T-helper 2 cell treated with Interferon-gamma antibody and Interleukin-4, amounts not matched to agents 100 ng/mL and 5 ng/mL, for 36 hours (primary cell): ENCODE results near the gene MED16. TPM values are rescaled to one million over a fixed set of nuclear protein-coding genes. Genes with fewer than 3 reads are reported as not detected.

Experiments
- intact Hi-C: fragments of 100-400 bp; cut with micrococcal nuclease; formaldehyde crosslinking; loops from one replicate; pipeline ENCODE4 v1.15.1; 2023
- total RNA-seq: library from RNA; stranded (reverse); gene quantifications from 2 replicates; pipeline ENCODE4 v1.2.3, GENCODE V29; 2022

MED16 gene
- total RNA-seq, 1 donor from 2014 or later = 66.7 TPM

DNA sequence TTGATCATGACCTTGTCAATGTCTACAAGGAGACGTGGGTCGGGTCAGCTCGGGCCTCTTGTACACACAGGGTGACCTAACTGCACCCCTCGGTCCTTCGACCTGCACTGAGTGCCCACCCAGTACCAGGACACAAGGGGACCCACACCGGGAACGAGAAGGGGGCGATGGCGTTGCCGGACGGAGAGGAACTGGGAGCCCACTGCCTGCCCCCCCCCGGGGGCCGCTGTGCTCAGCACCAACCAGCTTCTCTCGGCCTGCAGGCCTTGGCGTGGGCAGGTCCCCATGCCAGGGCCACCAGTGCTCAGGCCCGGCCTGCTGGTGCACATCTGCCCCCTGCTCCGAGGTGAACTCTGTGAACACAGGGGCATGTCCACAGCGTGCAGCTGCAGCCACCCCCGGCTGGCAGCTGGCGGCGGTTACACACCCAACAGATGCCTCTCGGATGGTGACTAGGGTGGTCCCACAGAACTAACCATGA lies 19.4 kb downstream of the MED16 start:
- intact Hi-C loops = loop anchor here (2.0 kb wide), 3 partner anchors 19 to 77 kb away; partner anchors contain the start of genes MED16, PTBP1 and RNU6-9

DNA sequence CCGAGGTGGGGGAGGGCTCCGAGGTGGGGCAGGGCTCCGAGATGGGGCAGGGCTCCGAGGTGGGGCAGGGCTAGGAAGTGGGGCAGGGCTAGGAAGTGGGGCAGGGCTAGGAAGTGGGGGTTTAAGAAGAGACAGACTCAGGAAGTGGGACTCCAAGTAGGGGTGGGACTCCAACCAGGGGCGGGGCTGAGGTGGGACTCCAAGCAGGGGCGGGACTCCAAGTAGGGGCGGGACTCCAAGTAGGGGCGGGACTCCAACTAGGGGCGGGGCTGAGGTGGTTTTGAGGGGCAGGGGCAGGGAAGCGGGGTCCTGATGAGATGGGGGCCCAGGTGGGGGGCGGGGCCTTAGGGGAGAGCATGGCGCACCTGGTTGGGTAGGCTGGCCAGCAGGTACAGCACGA lies 19.9 kb downstream of the MED16 start:
- intact Hi-C loops = loop anchor here (2.0 kb wide), 3 partner anchors 20 to 76 kb away; partner anchors contain the start of genes MED16, PTBP1 and RNU6-9

DNA sequence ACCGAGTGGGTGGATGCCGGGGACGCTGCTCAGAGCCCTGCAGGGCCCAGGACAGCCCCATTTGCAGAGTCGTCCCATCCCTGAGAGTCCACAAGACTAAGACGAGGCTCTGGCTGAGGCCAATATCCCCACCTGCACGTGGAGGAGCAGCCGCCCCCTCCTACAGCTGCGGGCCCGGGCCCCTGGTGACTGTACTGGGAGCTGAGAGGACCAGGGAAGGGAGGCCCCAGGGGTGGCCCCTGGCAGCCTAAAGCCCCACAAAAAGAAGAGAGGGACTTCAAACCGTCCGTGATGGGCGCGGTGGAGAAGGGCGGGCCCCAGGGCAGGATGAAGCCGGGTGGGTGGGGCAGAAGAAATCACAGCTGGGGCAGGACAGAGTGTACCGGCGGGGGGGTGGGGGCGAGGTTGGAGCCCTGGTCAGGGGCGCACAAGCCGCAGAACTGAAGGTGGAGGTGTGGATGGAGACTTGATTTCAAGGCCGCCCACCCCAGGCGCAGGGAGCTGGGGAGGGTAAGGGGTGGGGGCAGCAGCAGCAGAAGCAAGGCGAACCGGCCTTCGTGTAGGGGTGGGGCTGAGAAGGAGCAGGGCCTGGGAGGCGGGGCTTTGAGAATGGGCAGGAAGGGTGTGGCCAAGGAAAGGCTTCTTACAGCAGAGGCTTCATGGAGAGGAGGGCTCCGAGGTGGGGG lies 20.6 kb downstream of the MED16 start:
- intact Hi-C loops = loop anchor here (1.0 to 2.0 kb wide), 4 partner anchors 10 to 76 kb away; partner anchors contain the start of genes MED16, PTBP1 and RNU6-9

DNA sequence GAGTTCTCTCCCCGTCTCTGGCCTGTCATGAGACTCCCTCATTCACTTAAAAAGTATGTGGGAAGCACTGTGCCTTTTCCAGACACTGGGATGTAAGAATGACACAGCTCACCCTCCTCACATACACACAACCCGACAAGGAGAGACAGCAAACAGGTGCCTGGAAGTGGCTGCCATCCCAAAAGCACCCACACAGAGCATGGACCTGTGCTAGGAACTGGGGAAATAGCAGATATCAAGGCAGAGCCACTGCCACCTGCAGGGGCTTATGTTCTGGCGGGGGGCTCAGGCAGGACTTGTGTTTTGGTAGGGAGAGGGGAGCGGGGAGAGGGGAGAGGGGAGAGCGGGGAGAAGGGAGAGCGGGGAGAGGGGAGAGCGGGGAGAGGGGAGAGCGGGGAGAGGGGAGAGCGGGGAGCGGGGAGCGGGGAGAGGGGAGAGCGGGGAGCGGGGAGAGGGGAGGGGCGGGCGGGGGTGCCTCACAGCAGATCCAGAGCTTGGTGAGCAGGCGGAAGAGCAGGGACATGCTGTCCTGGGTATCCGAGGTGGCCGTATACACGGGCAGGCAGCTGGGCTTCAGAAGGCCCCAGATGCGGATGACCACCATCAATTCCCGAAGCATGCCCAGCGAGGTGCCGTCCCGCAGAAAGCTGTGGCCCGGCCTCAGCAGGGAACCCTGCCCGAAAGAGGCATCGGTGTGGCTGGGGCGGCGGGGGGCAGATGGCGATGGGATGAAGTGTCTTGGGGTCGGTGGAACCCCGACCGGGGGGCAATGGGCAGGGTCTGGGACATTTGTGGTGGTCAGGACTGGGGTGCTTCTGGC lies 21.3 kb downstream of the MED16 start:
- intact Hi-C loops = loop anchor here (1.0 to 2.0 kb wide), 4 partner anchors 9 to 75 kb away; partner anchors contain the start of genes MED16, PTBP1 and RNU6-9

DNA sequence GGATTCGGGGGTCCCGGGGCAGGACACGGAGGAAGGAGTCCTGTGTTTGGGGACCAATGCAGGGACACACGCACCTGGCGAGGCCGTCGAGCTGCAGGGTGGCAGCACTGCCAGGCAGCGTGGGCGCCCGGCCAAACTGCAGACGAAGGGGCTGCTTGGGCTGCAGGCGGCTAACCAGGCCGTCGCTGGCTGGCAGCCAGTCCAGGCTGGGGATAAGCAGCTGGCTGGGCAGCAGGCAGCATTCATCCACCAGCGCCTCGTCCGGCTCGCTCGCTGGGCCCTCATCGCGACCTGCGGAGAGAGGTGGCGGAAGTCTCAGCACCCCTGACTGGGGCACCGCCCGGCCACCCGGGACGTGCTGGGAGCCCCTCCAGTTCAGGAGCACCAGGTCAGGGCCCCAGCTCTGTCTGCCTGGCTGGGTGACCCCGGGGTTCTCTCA lies 22.0 kb downstream of the MED16 start:
- intact Hi-C loops = no loop called here

DNA sequence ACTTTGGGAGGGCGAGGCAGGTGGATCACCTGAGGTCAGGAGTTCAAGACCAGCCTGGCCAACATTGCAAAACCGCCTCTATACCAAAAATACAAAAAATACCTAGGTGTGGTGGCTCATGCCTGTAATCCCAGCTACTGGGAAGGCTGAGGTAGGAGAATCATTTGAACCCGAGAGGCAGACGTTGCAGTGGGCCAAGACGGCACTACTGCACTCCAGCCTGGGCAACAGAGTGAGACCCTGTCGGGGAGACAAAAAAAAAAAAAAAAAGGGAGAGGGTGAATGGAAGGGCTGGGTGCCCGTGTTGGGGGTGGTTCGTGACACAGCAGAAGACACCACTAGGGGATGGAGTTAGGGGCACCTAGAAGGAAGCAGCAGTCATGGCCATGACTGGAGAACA lies 22.7 kb downstream of the MED16 start:
- intact Hi-C loops = no loop called here

DNA sequence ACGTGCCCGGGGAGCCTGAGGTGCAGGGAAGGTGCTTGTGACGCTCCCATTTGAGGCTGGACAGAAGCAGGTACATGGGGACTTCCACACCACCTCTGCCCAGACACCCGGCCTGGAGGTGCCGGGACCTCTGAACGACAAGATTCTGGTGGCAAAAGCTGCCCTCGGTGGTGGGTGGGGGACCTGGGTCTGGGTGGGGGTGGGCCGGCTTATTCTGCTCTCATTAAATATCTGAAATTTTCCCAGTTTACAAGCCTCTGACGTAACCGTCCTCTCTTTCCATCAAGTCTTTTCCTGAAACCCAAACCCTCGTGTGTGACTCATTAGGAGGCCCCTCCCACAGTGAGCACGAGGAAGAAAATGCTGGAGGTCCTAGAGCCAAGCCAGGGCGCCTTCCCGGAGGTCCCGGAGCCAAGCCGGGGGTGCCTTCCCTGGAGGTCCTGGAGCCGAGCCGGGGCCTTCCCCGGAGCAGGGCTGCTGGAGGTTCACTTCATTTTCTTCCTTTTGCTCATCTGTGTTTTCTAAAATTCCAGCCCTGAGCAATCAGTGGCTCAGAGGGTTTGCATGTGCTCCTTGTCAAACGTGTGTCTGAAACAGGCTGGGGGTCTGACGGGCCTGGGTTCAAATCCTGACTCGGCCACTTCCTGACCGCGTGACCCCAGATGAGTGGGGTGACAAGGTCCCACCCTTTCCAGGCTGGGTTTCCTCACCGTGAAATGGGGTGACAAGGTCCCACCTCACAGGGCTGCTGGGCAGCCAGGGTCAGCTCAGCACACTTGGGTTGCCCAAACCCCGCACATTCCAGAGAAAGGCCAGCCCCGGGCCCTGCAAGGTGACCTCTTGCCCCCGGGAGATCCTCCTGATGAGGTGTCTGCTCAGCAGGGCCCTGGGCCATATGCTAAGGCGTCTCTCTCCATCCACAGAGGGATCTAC lies 23.5 kb downstream of the MED16 start:
- intact Hi-C loops = no loop called here

DNA sequence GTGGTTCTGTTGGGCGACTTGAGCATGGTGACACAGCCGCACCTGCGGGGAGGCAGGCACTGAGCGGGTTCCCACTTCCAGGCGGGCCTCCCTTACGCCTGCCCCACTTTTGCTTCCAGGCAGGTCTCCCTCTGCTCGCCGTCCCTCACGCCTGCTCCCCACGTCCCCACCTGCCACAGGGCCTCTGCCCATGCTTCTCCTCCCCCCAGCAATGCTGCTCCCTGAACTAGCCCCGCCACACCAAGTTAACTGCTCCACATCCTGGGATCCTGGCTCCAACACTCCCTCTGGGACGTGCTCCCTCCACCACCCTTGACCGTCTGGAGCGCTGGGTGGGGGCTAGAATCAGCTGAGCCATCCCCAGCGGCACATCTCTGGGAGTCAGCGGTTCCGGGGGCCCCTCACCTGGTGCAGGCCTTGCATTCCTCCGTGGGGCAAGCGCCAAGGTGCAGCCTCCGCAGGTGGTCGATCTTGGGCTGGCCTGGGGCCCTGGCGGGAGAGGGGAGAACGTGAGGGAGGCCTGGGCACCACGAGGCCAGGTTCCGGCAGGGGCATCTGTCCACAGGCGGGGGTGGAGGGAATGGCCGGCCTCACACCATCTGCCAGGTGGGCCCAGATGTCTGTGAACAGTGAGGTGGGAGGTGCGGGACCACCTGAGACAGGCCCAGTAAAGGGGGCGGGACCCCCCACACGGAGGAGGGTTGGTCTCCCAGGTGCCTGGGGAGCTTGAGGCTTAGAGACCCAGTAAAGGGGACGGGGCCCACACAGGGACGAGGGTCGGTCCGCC lies 24.3 kb downstream of the MED16 start:
- intact Hi-C loops = no loop called here

DNA sequence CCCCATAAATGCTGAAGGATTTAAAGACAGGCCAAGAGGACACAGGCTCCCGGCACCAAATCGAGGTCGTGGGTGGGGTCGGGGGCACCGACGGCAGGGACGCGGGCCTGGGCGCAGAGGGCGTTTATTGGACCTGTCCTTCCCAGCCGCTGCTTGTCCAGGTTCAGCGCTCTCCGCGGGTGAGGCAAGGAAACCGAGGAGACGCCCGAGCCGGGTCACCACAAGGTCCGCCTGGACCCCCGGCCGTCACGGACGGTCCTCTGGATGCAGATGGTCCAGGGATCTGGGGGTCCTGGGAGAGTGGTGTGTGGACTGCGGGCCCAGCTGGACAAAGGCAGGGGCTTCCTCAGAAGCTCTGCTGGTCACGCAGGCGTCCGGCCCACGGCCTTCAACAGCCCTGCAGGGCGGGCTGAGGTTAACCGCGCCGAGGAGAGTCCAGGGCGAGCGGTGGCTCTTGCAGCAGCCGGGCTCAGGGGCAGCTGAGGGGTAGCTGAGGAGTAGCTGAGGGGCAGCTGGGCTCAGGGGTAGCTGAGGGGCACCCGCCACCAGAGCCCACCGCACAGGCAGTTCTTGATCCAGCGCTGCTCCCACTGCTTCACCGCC lies 25.0 kb downstream of the MED16 start:
- intact Hi-C loops = no loop called here

DNA sequence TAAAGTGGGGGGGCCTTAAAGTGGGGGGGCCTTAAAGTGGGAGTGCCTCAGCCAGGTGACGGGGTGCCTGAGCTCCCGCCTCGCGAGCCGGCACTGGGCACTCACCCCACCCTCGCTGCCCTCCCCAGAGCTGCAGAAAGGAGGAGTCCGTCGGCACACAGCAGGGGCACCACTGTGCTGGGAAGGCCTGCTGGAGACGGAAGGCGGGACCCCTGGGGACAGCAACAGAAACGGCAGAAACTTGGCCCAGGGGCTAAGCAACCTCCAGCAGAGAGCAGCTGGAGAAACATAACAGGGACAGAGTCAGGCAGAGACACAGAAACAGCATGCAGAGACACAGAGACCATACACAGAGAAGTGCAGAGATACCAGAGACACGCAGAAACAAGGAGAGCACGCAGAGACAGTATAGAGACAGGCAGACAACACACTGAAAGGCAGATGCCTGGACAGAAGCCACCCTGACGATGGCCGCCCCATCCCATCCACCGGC lies 25.6 kb downstream of the MED16 start:
- intact Hi-C loops = no loop called here

DNA sequence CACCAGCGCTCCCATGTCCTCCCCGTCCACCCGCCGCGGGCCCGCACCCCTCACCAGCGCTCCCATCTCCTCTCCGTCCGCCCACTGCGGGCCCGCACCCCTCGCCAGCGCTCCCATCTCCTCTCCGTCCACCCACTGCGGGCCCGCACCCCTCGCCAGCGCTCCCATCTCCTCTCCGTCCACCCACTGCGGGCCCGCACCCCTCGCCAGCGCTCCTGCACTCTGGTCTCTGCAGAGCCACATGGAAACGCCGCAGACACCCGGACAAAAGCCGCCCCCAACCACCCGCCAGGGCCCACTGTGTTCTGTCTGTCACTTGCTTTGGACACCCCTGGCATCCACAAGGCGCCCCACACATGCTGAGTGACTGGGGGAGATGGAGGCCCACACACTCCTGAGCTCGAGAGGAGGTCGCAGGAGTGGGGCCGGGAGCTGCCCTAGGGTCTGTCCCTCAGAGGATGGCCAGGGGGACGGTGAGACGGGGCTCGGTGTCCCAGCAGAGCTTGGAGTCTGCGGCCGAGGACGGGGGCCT lies 26.2 kb downstream of the MED16 start:
- intact Hi-C loops = no loop called here

DNA sequence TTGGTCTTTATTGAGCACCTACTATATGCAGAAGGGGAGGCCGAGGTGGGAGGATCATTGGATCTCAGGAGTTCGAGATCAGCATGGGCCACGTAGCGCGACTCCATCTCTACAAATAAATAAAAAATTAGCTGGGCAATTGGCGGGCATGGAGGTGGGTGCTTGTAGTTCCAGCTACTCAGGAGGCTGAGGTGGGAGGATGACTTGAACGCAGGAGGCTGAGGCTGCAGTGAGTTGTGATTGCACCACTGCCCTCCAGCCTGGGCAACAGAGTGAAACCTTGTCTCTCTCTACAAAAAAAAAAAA lies 29.7 kb downstream of the MED16 start:
- intact Hi-C loops = loop anchor here (1.0 to 5.0 kb wide), 4 partner anchors 30 to 182 kb away; partner anchors contain the start of genes MED16 and RNU6-9

DNA sequence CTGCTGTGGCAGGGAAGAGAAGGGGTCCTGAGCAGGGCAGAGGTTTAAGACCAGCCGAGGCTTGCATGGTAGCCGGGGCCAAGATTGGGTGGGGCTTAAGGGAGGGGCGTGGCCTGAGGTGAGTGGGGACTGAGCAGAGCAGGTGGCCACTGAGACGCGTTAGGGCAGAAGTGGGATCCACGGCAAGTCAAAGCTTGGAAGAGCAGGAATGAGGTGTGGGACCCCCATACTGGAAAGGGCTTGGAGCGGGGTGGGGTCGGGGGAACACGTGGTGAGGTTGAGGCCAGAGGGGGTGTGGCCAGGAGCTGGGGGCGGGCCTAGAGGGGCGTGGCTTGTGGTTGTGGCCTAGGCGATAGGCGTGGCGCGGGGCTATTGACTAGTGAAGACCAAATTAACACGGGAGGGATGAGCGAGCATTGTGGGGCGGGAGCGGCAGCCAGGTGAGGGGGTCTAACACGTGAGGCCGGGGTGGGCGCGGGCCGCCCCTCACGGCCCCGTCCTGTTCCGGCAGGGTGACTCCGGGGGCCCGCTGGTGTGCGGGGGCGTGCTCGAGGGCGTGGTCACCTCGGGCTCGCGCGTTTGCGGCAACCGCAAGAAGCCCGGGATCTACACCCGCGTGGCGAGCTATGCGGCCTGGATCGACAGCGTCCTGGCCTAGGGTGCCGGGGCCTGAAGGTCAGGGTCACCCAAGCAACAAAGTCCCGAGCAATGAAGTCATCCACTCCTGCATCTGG lies 30.2 kb downstream of the MED16 start:
- intact Hi-C loops = loop anchor here (1.0 to 5.0 kb wide), 5 partner anchors 10 to 182 kb away; partner anchors contain the start of genes MED16 and RNU6-9

DNA sequence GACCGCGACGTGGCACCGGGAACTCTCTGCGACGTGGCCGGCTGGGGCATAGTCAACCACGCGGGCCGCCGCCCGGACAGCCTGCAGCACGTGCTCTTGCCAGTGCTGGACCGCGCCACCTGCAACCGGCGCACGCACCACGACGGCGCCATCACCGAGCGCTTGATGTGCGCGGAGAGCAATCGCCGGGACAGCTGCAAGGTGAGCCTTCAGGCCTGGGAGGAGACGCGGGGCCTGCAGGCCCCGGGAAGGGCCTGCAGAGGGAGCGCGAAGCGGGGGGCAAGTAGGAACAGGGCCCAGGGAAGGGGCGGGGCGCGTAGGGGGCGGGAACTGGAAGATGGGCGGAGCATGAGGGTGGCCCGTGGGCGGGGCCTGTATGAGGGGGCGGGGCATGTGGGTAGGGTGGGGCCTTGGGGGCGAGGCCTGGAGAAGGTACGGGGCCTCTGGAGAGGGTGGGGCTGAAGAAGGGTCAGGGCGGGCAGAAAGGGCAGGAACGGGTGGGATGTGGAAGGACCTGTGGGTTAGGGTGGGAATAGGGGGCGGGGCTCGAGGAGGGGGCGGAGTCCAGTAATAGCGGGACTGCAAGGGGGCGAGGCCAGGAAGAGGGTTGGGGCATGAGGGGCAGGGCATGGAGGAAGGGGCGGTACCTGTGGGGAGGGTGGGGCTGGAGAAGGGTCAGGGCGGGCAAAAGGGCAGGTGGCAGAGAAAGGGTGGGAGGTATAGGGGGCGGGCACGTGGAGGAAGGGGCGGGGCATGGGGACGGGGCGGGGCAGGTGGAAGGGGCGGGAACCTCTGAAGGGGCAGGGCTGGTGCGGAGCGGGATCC lies 31.0 kb downstream of the MED16 start:
- intact Hi-C loops = loop anchor here (1.0 to 5.0 kb wide), 4 partner anchors 10 to 181 kb away; partner anchors contain the start of genes MED16 and RNU6-9

DNA sequence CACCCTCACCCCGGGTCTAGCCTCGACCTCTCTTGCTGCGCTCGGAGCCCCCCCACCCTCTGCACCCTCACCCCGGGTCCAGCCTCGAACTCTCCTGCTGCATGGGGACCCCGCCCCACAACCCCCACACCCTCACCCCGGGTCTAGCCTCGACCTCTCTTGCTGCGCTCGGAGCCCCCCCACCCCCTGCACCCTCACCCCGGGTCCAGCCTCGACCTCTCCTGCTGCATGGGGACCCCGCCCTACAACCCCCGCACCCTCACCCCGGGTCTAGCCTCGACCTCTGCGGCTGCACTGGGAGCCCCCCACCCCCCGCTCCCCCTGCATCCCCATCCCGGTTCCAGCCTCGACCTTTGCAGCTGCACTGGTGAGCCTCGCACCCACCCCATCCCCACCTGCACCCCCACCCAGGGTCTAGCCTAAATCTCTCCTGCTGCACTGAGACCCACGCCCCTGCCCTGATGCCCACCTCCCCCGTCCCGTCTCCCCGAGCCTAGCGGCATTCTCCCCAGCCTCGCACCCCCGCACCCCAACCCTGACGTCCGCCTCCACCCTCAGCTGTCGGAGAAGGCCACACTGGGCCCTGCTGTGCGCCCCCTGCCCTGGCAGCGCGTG lies 31.7 kb downstream of the MED16 start:
- intact Hi-C loops = loop anchor here (5.0 kb wide), 1 partner anchor 136 kb away; no protein-coding TSS in a partner anchor

DNA sequence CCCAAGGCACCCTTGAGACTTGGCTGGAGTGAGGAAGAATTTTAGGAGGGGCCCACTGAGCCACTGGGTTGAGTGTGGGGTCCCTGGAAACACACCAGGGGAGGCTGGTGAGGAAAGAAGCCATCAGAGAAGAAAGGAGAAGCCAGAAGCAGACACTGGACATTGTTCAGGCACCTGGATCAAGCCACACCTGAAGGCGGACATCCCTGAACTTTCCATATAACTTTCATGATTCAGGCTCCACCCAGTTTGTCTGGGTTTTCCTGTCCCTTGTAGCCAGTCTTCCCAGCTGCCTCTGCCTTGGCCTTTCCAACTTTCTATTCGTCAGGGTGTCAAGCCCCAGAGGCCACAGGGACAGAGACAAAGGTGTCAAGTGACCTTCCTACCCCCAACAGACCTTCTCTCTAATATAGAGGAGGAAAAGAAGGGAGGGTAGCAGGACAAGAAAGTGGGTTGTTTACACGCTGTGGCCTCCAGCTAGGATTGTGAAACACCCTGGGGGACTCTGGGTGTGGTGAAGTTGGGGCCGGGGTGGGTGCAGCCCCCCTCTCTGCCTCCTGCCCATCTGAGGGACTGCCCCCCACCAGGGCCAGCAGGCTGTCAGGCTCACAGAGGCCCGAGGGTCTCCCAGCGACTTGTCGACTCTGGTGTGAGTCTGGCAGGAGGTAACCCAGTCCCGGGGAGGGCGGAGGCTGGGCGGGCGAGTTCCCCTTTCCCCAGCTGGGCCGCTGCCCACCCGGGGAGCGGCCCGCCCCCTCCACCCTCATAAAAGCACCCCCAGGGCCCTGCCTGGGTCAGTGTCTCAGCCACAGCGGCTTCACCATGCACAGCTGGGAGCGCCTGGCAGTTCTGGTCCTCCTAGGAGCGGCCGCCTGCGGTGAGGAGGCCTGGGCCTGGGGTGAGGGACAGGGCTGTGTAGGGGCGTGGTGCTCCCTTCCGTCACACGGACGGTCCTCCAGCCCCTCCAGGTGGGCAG lies 33.8 kb downstream of the MED16 start, which contains the start of gene CFD:
Gene CFD, plus strand, starts transcription at position 797 of the 976 bp plus-strand sequence. Its CDS starts 26 bp downstream, at position 823.
- intact Hi-C loops = loop anchor here (5.0 kb wide), 1 partner anchor 87 kb away; no protein-coding TSS in a partner anchor
